SKM-1 treated with dmso at 0.1 percent for 144 hours (cell line): ENCODE measurements around the gene RPL36.
"Not testable (repeated sequence)": the region's sequence is repeated elsewhere in the genome, so short reads cannot be mapped to it uniquely, and the experiment has no call there.

ENCODE experiments used
- DNase-seq: peaks from one replicate; lab custom pipeline; 2025; ENCODE audit not compliant: unreplicated experiment; lab: John Stamatoyannopoulos, UW

Gene RPL36

DNA sequence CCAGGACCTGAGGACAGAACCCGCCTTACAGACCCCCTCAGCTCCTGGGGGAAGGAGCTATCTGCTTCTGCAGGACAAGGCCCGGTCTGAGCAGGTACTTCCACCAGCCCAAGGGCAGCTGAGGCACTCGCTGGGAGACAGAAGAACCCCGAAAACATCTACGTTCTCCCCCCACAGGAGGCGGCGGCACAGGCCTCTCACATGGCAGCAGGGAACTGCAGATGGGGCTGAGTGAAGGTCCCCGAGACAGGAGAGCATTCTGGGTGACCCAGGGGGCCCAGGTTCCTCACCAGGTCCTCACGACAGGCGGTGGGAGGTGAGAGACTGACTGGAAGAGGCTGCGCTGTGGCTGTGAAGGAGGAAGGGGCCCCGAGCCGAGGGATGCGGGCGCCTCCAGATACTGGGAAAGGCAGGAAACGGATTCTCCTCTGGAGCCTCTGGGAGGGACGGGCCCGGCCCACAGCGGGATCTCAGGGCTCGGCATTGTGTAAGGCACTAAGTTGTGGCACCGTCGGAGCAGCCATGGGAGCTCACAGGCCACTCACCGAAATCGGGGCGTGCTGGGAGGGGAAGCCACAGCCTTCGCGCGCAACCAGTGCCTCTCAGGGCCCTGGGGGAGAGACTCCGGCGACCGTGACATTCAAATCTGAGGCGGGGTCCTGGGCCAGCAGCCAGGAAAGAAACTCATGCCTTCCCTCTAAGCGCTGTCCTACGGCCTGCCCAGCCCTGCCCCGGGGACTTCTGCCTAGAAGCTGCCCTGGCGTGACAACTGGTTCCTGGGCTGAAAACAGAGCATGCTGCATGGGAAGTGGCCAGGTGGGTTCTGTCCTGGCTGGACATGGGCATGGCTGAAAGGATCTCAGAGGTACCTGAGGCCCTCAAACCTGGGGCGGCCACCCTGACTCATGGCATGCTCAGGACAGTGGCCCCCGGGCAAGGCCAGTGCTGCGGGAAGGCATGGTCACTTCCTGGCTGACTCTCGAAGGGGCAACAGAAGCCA, 14.0 kb downstream of the RPL36 start:
- no peak for DNase-seq

DNA sequence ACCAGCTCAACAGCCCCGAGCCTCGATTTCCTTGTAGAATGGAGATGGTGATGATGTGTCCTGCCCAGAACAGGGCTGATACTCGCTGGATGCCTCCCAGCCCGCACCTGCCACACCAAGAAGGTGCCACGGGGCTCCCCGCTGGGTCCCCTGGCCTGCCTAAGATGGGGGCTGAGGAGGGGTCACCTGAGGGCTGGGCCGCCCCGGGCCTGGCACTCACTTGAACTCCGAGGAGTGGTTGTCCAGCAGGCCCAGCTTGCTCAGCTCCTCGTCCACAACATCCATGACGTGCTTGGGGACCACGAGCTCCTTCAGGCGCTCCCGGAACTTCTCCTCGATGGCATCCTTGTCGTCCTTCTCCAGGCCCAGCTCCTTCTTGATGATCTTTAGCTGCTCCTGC, 15.5 kb downstream of the RPL36 start:
- no peak for DNase-seq

DNA sequence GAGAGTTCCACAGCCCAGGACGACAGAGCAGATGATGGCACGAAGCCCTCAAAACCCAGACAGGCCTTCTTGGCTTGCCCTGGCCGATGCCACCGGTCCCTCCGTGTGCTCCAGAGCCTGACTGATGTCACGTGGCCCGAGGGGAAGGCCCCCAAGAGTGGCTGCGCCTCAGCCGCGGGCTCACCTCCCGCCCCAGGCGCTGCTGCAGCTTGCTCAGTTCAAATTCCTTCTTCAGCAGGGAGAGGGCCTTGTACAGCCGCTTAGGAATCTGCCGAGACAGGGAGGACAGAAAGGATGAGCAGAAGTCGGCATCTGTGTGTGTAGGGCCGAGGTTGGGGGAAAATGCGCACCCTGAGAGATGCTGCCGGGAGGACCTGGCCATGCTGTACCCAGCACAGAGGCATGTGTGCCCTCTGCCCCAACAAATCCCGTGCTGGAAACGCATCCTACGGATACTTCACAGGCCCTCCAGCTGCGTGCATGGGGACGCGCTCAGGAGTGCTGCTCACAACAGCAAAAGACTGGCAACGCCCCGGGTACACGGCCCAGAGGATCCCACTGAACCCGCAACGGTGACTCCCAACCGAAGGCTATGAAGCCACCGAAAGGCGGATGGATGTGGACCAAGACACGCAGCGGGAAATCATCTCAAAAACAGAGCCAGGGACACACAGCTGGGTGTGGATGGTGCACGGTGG, 16.9 kb downstream of the RPL36 start:
- DNase-seq: no peak

DNA sequence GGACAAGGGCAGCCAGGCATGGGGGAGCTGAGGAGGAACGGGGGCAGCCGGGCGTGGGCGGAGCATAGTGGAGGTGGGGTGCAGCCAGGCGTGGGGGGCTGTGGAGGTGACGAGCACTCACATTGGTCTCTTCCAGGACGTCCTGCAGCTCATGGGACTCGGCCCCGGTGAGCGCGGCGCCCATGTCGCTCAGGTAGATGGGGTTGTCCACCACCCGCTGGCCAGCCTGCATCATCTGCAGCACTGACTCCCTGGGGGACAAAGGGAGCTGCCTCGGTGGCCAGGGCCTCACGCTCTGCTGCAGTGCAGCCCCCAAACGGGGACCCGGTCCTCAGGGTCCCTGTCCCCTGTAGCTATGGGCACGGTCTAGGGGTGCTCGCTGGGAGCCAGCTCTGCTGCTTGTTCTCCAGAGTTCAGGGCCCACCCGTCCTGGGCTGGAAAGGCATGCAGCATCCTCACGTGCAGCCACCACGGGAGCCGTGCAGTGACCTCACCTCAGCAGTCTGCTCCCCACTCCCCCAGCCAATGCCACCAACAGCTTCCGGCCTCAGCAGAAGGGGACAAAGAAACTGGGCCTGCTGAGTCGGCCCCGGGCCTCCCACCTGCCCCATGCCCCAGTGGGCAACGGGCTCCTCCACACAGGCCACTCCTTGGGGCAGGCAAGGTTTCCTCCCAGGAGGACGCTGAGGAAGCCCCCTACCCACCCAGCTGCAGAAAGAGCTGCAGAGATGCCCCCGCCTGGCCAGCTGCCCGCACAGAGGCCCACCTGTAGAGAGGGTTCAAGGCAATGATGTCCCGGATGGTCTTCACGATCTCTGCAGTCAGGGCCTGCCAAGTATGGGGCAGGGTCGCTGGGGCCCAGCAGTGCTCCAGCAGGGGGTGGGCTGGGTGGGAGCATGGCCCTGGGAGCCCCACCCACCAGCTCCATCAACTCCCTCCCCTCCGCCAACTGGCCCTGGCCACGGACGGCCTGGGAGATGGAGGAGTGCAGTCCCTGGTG, 17.8 kb downstream of the RPL36 start:
- DNase-seq: no peak

DNA sequence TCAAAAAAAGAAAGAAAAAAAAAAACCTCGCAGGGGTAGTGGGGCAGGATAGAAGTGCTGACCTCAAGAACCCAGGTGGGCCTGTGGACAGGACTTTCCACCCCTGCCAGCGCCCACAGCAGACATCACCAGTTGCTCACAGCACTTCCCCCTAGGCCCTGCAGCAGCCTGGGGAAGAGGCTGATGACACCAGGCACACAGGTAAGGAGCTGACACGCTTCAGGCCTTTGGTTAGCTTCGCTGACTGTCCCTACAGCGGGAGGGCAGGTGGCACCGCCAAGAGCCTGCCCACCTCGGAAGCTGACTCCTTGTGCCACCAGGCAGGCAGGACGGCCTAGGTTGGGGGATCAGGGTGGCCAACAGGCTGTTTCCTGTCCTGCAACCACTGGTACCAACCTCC, 20.9 kb downstream of the RPL36 start:
- DNase-seq: no peak

DNA sequence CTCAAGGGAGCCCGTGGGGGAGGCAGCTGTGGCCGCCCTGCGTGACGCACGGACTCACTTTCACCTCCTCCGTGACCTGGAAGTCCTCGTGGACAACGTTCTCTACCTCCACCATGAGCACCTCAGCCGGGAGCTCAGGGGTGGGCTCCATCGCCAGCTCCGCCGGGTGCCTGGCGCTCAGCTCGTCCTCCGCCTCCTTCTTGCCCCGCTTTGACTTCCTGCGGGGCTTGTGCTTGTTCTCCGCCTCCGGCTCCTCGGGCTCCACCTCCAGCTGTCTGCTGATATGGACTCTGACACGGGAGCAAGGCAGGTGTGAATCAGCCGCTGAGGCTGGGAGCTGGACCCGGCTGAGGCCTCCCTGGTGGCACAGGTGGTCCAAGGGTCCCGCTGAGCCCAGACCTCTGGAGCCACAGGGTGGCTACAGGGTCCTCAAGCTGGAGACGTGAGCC, 21.6 kb downstream of the RPL36 start:
- DNase-seq: no peak

DNA sequence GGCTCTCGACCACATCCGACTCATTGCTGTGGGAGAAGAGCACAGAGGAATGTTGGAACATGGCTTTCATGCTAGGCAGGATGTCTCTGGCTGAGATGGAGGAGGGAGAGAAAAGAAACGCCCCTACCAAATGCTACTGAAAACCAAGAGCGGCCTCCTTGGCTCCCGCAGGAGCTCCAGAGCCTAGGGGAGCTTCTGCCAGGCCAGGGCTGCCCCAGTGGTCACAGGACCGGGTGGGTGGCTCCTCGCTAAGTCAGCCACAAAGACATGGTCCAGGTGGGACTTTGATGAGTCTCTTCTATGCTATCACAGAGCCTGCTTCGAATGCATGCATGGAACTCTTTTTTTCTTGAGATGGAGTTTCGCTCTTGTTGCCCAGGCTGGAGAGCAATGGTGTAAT, 23.1 kb downstream of the RPL36 start:
- DNase-seq: no peak

DNA sequence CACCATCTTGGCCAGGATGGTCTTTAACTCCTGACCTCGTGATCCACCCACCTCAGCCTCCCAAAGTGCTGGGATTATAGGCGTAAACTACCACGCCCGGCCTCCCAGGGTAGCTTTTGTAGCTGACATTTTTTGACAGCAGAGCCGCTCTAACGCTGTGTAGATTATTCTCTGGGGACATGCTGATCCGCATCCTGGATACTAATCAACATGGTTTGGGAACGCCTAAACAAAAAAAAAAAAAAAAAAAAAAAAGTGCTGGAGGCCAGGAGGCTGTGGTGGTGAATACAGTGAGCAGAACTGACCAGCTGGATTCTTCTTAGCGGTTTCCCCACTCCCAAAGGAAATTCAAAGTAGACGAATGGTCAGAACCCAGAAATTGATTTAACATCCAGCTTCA, 24.7 kb downstream of the RPL36 start:
- no peak for DNase-seq

DNA sequence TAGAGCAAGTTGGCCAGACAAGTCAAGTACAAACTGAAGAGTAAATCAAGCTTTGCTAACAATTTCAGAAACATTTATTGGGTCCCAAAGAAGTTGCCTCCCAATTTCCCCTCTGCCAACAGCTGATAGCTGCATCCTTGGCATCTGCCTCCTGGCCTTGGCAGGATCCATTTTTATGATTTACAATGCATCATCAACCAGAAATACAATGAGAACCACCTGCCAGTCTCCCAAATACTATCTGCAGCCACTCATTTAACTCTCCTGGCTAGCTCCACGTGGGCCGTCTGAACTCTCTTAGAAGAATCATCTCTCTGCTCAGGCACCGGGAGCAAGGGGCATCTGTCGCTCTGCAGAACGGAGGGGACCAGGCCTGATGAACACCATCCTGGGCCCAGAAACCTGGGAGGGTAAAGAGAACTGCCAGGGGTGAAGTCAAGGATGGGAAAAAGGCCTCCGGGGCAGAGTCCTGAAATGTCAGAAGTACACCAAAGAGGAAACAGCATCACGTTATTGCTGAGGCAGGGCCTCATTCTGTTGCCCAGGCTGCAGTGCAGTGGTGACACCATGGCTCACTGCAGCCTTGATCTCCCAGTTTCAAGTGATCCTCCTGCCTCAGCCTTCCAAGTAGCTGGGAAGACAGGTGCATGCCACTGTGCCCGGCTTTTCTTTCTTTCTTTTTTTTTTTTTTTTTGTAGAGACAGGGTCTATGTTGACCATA, 27.3 kb downstream of the RPL36 start:
- DNase-seq: no peak

DNA sequence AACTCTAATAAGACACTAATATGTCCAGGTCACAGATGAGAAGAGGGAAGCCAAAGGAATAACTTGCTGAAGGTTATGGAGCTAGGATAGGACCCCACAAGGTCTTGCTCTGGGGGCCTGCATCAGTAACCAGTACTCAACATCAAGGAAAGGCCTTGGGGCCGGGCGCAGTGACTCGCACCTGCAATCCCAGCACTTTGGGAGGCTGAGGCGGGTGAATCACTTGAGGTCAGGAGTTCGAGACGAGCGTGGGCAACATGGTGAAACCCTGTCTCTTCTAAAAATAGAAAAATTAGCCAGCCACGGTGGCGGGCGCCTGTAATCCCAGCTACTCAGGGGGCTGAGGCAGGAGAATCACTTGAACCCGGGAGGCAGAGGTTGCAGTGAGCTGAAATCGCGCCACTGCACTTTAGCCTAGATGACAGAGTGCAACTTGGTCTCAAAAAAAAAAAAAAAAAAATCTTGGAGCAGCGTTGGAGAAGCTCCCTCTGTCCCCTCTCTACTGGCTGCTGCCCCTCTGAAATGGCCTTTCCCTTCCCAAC, 28.0 kb downstream of the RPL36 start:
- DNase-seq: no peak

DNA sequence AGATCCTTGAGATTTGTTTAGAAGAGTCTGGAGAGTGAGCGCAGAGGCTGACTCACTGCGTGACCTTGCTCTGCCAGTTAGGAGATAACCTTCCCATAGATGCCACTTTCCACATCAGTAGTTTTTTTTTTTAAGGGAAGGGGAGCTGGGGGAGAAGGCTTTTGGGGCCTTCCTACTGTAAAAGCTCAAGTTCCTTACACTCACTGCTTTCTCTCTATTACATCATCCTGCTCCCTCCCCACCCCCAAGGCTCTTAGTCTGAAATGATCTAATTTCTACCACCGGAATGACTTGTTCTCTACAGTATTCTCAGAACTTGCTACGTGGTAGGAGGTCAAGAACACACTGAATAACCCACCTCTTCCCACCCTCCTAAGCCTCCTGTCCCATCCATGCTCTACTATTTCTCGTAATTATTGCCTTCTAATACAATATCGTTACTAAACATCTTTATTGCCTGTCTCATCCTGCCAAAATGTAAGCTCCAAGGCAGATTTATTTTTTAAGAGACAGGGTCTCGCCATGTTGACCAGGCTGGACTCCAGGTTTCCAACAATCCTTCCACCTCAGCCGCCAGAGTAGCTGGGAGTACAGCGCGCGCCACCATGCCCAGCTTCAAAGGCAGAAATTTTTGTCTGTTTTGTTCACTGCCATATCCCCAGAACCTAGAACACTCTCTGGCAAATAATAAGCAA, 28.6 kb downstream of the RPL36 start:
- DNase-seq: peak; percentile 37

DNA sequence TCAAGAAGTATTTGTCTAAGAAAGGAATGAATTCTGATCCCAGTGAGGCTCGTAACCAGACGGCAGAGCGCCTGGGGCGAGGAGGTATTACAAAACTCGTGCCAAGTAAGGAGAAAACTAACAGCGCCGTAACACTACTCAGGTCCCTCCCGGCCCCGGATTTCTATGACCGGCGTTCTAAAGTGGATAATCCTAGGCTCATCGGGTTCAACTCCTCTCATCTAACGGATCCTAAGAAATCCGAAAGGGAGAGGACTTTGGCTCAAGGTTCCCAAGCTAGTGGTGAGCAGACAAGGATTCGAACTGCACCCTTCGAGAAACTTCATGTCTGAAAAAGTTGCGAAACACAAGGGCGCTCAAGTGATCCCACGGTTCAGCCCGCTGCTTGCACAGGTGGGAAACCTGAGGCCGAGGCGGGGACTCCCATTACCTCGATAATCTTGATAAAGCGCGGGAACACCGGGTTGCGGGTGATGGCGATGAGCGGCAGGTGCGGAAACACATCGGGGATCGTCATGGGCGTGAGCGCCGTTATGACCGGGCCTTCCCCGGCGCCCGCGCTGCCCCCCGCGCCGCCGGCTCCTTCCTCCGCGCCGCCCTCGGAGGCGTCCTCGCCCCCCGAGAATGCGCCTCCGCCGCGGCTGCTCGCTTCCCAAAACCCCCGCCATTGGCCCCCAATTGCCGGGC, 29.3 kb downstream of the RPL36 start:
- DNase-seq: no peak

DNA sequence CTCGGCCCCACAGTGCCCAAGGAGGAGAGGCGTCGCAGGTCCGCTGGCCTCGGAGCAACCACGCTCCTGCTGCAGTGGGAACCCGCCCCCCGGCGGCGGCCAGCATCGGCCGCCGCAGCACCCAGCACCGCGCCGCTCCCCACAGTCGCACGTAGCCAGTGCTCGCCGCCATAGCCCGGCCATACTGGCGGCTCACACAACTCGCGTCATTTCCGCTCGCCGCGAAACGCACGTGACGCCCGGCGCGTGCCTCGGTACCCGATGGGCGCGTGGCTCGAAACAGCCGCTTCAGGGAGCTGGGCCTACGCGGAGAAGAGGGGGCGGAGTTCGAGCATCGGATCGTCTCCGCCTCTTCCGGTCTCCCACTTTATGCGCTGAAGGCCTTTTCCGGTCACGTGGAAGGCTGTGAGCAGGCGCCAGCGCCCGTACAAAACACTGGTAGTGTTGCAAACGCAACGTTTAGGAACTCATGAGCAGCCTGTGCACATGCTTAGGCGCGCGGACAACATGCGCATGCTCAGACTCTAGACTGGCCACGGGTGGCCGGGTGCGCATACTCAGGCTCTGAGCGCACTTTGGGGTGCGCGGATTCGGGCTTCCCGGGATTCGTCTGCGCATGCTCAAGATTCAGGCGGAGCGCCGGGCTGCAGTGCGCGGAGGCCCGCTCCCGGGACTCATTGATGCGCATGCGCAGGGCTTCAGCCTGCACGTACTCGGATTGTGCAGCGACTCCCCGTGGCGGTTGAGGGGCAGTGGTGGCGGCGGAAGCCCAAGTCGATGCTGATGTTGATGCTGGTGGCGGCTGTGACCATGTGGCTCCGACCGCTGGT, 30.1 kb downstream of the RPL36 start, which contains the start of the genes CATSPERD and LONP1:
Gene CATSPERD (plus strand): TSS at position 677 of the 830 bp plus-strand sequence. CDS start 101 bp downstream, at position 778.
Gene LONP1 (minus strand): TSS at position 186 of the 830 bp plus-strand sequence. CDS start 14 bp downstream, at position 172.
- DNase-seq: peak; percentile 99

DNA sequence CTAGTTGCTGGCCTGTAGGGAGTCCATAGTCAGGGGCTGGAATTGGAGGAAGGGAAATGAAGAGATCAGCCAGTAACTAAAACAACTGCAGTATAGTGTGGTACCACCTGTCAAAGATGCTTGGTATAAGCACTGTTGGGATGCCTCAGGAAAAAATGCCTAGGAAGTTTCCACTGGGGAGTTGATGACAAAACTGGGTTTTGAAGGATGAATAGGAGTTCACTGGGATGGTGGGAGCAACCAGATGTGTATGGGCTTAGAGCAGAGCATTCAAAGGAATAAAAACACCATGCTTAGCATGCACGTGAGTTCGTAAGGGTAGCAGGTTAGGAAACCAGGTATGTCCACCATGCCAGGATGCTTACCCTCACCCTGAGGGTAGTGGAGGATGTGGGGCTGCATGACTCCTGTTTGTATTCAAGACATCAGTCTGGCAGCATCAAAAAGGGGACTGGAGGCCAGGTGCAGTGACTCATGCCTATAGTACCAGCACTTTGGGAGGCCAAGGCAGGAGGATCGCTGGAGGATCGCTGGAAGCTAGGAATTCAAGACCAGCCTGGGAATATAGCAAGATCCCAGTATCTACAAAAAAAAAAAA, 37.5 kb downstream of the RPL36 start:
- no peak for DNase-seq

DNA sequence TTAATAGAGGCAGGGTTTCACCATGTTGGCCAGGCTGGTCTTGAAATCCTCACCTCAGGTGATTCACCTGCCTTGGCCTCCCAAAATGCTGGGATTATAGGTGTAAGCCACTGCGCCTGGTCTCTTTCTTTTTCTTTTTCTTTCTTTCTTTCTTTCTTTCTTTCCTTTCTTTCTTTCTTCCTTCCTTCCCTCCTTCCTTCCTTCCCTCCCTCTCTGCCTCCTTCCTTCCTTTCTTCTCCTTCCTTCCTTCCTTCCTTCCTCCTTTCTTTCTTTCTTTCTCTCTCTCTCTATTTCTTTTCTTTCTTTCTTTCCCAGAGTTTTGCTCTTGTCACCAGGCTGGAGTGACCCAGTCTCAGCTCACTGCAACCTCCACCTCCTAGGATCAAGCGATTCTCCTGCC, 43.1 kb downstream of the RPL36 start:
- DNase-seq: not testable (repeated sequence)

DNA sequence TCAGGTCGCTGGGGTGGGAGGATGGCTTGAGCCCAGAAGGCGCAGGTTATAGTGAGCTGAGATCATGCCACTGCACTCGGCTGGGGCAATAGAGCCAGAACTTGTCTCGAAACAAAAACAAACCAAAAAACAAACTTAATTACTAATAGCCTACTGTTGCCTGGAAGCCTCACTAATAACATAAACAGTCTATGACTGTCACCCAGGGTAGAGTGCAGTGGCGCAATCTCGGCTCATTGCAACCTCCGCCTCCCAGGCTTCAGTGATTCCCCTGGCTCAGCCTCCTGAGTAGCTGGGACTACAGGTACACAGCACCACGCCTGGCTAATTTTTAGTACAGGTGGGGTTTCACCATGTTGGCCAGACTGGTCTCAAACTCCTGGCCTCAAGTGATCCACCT, 48.3 kb downstream of the RPL36 start:
- DNase-seq: no peak
